Uterus (tissue), 2 donors: Measurements from ENCODE around the gene GMDS.
"Not testable (repeated sequence)": the region's sequence is repeated elsewhere in the genome, so short reads cannot be mapped to it uniquely, and the experiment has no call there.

ENCODE experiments used
- POLR2A ChIP-seq, 2 donors: fragments of 450-650 bp; IDR thresholded peaks; one replicate each; pipeline ENCODE4 v1.6.1; 2016; ENCODE audit warnings: antibody characterized with exemption in 2 of 2, mild to moderate bottlenecking in 1 of 2, moderate library complexity in 1 of 2
- TF ChIP-seq, protein P1 (sequence below), 4 experiments: fragments of 200-600 bp in 2 of 4; fragments of 450-650 bp in 2 of 4; sonication (generic) in 2 of 4; IDR thresholded peaks; one replicate each; pipeline ENCODE4 v1.5.1; 2016 to 2019; ENCODE audit warnings: antibody characterized with exemption in 4 of 4, mild to moderate bottlenecking in 2 of 4, moderate library complexity in 1 of 4

- not testable (repeated sequence) for TF ChIP-seq POLR2A (IDR thresholded peaks at IDR 0.05)
- TF ChIP-seq, protein P1, sequence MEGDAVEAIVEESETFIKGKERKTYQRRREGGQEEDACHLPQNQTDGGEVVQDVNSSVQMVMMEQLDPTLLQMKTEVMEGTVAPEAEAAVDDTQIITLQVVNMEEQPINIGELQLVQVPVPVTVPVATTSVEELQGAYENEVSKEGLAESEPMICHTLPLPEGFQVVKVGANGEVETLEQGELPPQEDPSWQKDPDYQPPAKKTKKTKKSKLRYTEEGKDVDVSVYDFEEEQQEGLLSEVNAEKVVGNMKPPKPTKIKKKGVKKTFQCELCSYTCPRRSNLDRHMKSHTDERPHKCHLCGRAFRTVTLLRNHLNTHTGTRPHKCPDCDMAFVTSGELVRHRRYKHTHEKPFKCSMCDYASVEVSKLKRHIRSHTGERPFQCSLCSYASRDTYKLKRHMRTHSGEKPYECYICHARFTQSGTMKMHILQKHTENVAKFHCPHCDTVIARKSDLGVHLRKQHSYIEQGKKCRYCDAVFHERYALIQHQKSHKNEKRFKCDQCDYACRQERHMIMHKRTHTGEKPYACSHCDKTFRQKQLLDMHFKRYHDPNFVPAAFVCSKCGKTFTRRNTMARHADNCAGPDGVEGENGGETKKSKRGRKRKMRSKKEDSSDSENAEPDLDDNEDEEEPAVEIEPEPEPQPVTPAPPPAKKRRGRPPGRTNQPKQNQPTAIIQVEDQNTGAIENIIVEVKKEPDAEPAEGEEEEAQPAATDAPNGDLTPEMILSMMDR (IDR thresholded peaks at IDR 0.05): not testable (repeated sequence)
Observed at GRCh38 chr6:1690656-1691055, 554.7 kb downstream of the GMDS start.
